Subcutaneous abdominal adipose tissue (tissue), 5 donors: ENCODE results near the gene ACVRL1.
"Not testable (repeated sequence)": the region's sequence is repeated elsewhere in the genome, so short reads cannot be mapped to it uniquely, and the experiment has no call there.

Experiments
- H3K27ac ChIP-seq: one replicate; pipeline ENCODE4 v1.7.0; 2013; ENCODE audit warnings: low read depth, mild to moderate bottlenecking, inconsistent platforms, low read length, moderate library complexity
- H3K27me3 ChIP-seq, 5 donors: one replicate each; pipeline ENCODE4 v1.7.0; 2013; ENCODE audit warnings: low read length in 5 of 5, inconsistent platforms in 1 of 5; ENCODE audit not compliant: control insufficient read depth in 5 of 5, insufficient read depth in 4 of 5
- H3K36me3 ChIP-seq, 5 donors: one replicate each; pipeline ENCODE4 v1.7.0; 2013; ENCODE audit warnings: low read length in 5 of 5; ENCODE audit not compliant: control insufficient read depth in 5 of 5, insufficient read depth in 5 of 5
- H3K4me1 ChIP-seq, 5 donors: one replicate each; pipeline ENCODE4 v1.7.0; 2013; ENCODE audit warnings: low read length in 5 of 5, mild to moderate bottlenecking in 3 of 5, moderate library complexity in 1 of 5; ENCODE audit not compliant: control insufficient read depth in 5 of 5, insufficient read depth in 5 of 5
- H3K4me3 ChIP-seq, 5 donors: one replicate each; pipeline ENCODE4 v1.7.0; 2013; ENCODE audit warnings: low read length in 5 of 5, low read depth in 1 of 5
- H3K9ac ChIP-seq, 5 donors: one replicate each; pipeline ENCODE4 v1.7.0; 2013; ENCODE audit warnings: low read length in 5 of 5, mild to moderate bottlenecking in 4 of 5, moderate library complexity in 3 of 5
- H3K9me3 ChIP-seq, 5 donors: one replicate each; pipeline ENCODE4 v1.7.0; 2013; ENCODE audit warnings: low read length in 5 of 5; ENCODE audit not compliant: control insufficient read depth in 5 of 5
- donor health status: healthy.
- donor health status: healthy.
- donor health status: healthy.
- donor health status: healthy.
- donor health status: healthy.

ACVRL1 gene

GRCh38 chr12:51873251-51873994 is 33.9 kb upstream of the ACVRL1 start:
- Histone ChIP-seq H3K27me3 (peaks cover 5 to 14% (median 9%) of the 10 kb centered on the region in 5 donors), H3K27ac (no peak overlapping the region), H3K9ac (no peak overlapping the region), H3K9me3 (no peaks in the 10 kb centered on the region), H3K36me3 (no peaks in the 10 kb centered on the region), H3K4me1 (peaks cover 0 to 33% (median 25%) of the 10 kb centered on the region in 5 donors), H3K4me3 (no peak overlapping the region)

- Histone ChIP-seq H3K9ac (no peak overlapping the region), H3K4me3 (no peak overlapping the region), H3K9me3 (no peaks in the 10 kb centered on the region), H3K4me1 (peaks cover 0 to 27% (median 19%) of the 10 kb centered on the region in 5 donors), H3K36me3 (no peaks in the 10 kb centered on the region), H3K27ac (no peak overlapping the region), H3K27me3 (peaks cover 0 to 13% (median 7%) of the 10 kb centered on the region in 5 donors)
These were observed 33.3 kb upstream of the ACVRL1 start for GRCh38 chr12:51874000-51874399.

GRCh38 chr12:51874486-51874885 is 32.8 kb upstream of the ACVRL1 start:
- peaks cover 0 to 10% (median 2%) of the 10 kb centered on the region in 5 donors for H3K27me3 ChIP-seq
- no peaks in the 10 kb centered on the region for H3K9me3 ChIP-seq
- no peak overlapping the region for H3K4me3 ChIP-seq
- no peak overlapping the region for H3K9ac ChIP-seq
- no peak overlapping the region for H3K27ac ChIP-seq
- H3K36me3 ChIP-seq: no peaks in the 10 kb centered on the region
- peaks cover 0 to 22% (median 16%) of the 10 kb centered on the region in 5 donors for H3K4me1 ChIP-seq

- H3K4me3 ChIP-seq: no peak overlapping the region
- no peaks in the 10 kb centered on the region for H3K4me1 ChIP-seq
- H3K27ac ChIP-seq: no peak overlapping the region
- no peaks in the 10 kb centered on the region for H3K27me3 ChIP-seq
- H3K9ac ChIP-seq: no peak overlapping the region
- H3K9me3 ChIP-seq: no peaks in the 10 kb centered on the region
- no peaks in the 10 kb centered on the region for H3K36me3 ChIP-seq
These were observed 28.2 kb upstream of the ACVRL1 start for GRCh38 chr12:51879102-51879501.

- Histone ChIP-seq H3K4me3 (no peak overlapping the region), H3K27me3 (peaks cover 0 to 2% (median 0%) of the 10 kb centered on the region in 5 donors), H3K4me1 (peaks cover 3 to 21% (median 17%) of the 10 kb centered on the region in 5 donors), H3K36me3 (no peaks in the 10 kb centered on the region), H3K27ac (no peak overlapping the region), H3K9me3 (no peaks in the 10 kb centered on the region), H3K9ac (no peak overlapping the region)
These were observed 24.0 kb upstream of the ACVRL1 start for GRCh38 chr12:51883295-51883694.

GRCh38 chr12:51883998-51884675 is 23.2 kb upstream of the ACVRL1 start:
- Histone ChIP-seq H3K36me3 (no peaks in the 10 kb centered on the region), H3K4me3 (no peak overlapping the region), H3K9ac (no peak overlapping the region), H3K9me3 (no peaks in the 10 kb centered on the region), H3K27me3 (peaks cover 0 to 5% (median 0%) of the 10 kb centered on the region in 5 donors), H3K4me1 (peaks cover 3 to 21% (median 17%) of the 10 kb centered on the region in 5 donors), H3K27ac (no peak overlapping the region)

- Histone ChIP-seq H3K27me3 (peaks cover 0 to 5% (median 0%) of the 10 kb centered on the region in 5 donors), H3K9ac (no peak overlapping the region), H3K4me1 (peaks cover 3 to 21% (median 17%) of the 10 kb centered on the region in 5 donors), H3K9me3 (no peaks in the 10 kb centered on the region), H3K36me3 (no peaks in the 10 kb centered on the region), H3K4me3 (no peak overlapping the region), H3K27ac (peak overlapping the region; percentile 60)
These were observed 22.6 kb upstream of the ACVRL1 start for GRCh38 chr12:51884676-51885229.

- not testable (repeated sequence) for H3K36me3 ChIP-seq, H3K9me3 ChIP-seq, H3K9ac ChIP-seq, H3K27me3 ChIP-seq
- peak overlapping the region in 2 of 5 donors; percentile 18 to 26 for H3K4me3 ChIP-seq
- peak overlapping the region; percentile 60 for H3K27ac ChIP-seq
- H3K4me1 ChIP-seq: peaks cover 3 to 21% (median 17%) of the 10 kb centered on the region in 5 donors
These were observed 21.8 kb upstream of the ACVRL1 start for GRCh38 chr12:51885294-51886020.

- Histone ChIP-seq H3K36me3 (no peaks in the 10 kb centered on the region), H3K27ac (peak overlapping the region; percentile 54), H3K4me3 (peak overlapping the region in 3 of 5 donors; percentile 11 to 29 (median 26)), H3K9ac (peak overlapping the region in 1 of 5 donors; percentile 33), H3K27me3 (peaks cover 0 to 5% (median 0%) of the 10 kb centered on the region in 5 donors), H3K9me3 (no peaks in the 10 kb centered on the region), H3K4me1 (peaks cover 3 to 21% (median 17%) of the 10 kb centered on the region in 5 donors)
These were observed 21.1 kb upstream of the ACVRL1 start for GRCh38 chr12:51886021-51886710.
